SU-DHL-6 (cell line): Measurements from ENCODE around the gene RIPK3.

Source experiments
- CTCF ChIP-seq: fragments of 200-600 bp; sonication (generic); IDR thresholded peaks from one replicate; pipeline ENCODE4 v1.5.1; 2017; ENCODE audit warnings: antibody characterized with exemption, mild to moderate bottlenecking, low read length, moderate library complexity; ENCODE audit not compliant: insufficient read depth, poor library complexity, severe bottlenecking
- EZH2phosphoT487 ChIP-seq: fragments of 200-600 bp; sonication (generic), shearing (Covaris generic); conservative IDR thresholded peaks from 2 replicates; pipeline ENCODE4 v1.6.1; 2018; ENCODE audit warnings: mild to moderate bottlenecking, antibody characterized with exemption, low read length, moderate library complexity, mixed read lengths

GRCh38 chr14:24299255-24300191 lies 40.3 kb downstream of the RIPK3 start, which contains the start of the genes DHRS1 and NOP9:
- TF ChIP-seq CTCF = no peak
- TF ChIP-seq EZH2phosphoT487 = no peak
